Measurements from ENCODE around the gene IARS1. TPM values are rescaled to one million over a fixed set of nuclear protein-coding genes. Genes with fewer than 3 reads are reported as not detected.

IARS1 gene
- 173 and 190 TPM in 2 replicates for total RNA-seq

DNA sequence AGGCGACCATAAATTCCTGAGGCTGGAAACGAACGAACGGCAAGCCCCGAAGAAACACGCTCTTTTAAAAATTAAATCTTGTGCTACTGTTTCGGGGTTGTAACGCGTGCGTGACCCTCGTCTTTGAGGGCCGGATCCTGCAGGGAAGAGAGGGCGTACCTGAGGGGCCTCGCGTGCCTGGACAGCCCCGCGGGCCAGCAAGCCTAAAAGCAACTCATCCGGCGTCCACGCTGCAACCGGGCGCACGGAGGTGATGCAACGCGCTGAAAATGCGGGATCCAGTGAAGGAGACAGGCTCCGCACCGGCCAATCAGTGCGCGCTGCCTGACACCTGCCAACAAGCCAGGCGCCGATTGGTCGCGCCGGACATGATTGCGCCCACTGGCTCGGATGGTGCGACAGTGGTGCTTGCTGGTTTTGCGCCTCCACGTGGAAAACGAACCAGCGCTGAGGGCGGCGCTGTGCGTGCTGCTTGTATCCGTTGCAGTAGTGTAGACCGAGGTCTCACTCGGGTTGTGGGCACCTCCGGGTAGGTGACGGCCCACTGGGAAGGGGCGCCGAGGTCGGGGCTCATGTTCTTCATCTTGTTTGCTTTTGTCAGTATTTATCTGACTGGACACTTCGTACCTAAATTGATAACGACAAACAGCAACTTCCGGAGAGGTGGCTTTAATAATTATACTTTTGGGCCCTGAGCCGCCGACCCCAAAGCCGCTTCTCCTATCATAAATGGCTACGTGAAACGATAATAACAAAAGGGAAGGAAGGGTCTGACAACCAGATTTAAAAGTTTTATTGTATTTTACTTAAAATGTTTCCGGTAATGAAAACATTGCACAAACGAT lies at the start of gene IARS1:
Gene IARS1 (minus strand): TSS at position 246 of the 845 bp plus-strand sequence. CDS start 4,278 bp downstream, outside the sequence.

GRCh38 chr9:92325269-92325990 lies 31.9 kb upstream of the IARS1 start, which contains the start of the genes CENPP and NOL8:
Gene CENPP (plus strand): TSS chr9:92325953.
Gene NOL8 (minus strand): TSS chr9:92325350. CDS start chr9:92324161, 1,189 bp downstream.

Small RNA genes within 50 kb of the gene (small RNA-seq; reads per million reads assigned to genes)
- gene MIR3651 (not detected), gene SNORA84 (4.4 reads per million, percentile 92 among the genes with 10 or more reads in this experiment)

Other genes with a start within 250 kb of the IARS1 start
- 109 and 110 TPM in 2 replicates for gene SPTLC1, start 178.3 kb downstream of the IARS1 start, total RNA-seq
- 22.5 and 23.8 TPM in 2 replicates for gene NOL8, start 31.7 kb upstream of the IARS1 start, total RNA-seq
- gene CENPP, start 32.3 kb upstream of the IARS1 start, total RNA-seq, result 2.3 and 5.4 TPM in 2 replicates
- gene OGN, start 110.9 kb upstream of the IARS1 start, total RNA-seq, result not detected in 2 replicates
- under 0.01 TPM in 1 of 2 replicates, not detected in the other for gene OMD, start 130.8 kb upstream of the IARS1 start, total RNA-seq
- gene ASPN, start 188.8 kb upstream of the IARS1 start, total RNA-seq, result not detected in 2 replicates
- under 0.01 TPM in 1 of 2 replicates, not detected in the other for gene ECM2, start 242.3 kb upstream of the IARS1 start, total RNA-seq